HT1080 (cell line): Measurements from ENCODE around the gene SLC15A4. TPM values are rescaled to one million over a fixed set of nuclear protein-coding genes. Genes with fewer than 3 reads are reported as not detected.
"Not testable (repeated sequence)": the region's sequence is repeated elsewhere in the genome, so short reads cannot be mapped to it uniquely, and the experiment has no call there.

Source experiments
- DNase-seq: peaks from one replicate; pipeline ENCODE4 v3.0.0-alpha.2; 2015; ENCODE audit warnings: low read depth
- total RNA-seq: library from RNA; depleted of rRNA; stranded (reverse); fragments of >200 nt; shearing (Covaris generic); gene quantifications from 2 replicates; pipeline ENCODE4 v1.2.3, GENCODE V29; 2014

Gene SLC15A4
- total RNA-seq, 1 experiment from 2014 or later: 22.8 TPM

GRCh38 chr12:128844031-128844635 is 20.4 kb upstream of the SLC15A4 start:
- DNase-seq: peak; percentile 62

GRCh38 chr12:128843538-128843937 is 19.8 kb upstream of the SLC15A4 start:
- DNase-seq: no peak

GRCh38 chr12:128842579-128842978 is 18.8 kb upstream of the SLC15A4 start:
- DNase-seq: no peak

- DNase-seq: no peak
Measured at GRCh38 chr12:128840862-128841468, 17.2 kb upstream of the SLC15A4 start.

- not testable (repeated sequence) for DNase-seq
Measured at GRCh38 chr12:128839885-128840284, 16.1 kb upstream of the SLC15A4 start.

- no peak for DNase-seq
Measured at GRCh38 chr12:128833418-128833817, 9.7 kb upstream of the SLC15A4 start.

- no peak for DNase-seq
Measured at GRCh38 chr12:128830505-128830893, 6.7 kb upstream of the SLC15A4 start.

GRCh38 chr12:128829861-128830504 is 6.2 kb upstream of the SLC15A4 start:
- peak; percentile 19 for DNase-seq

GRCh38 chr12:128827724-128828123 is 4.0 kb upstream of the SLC15A4 start:
- DNase-seq: no peak

- no peak for DNase-seq
Measured at GRCh38 chr12:128825835-128826234, 2.1 kb upstream of the SLC15A4 start.

GRCh38 chr12:128823216-128823915 is 392 bp downstream of the SLC15A4 start:
- peak; percentile 30 for DNase-seq

GRCh38 chr12:128820723-128821432 is 2.9 kb downstream of the SLC15A4 start:
- no peak for DNase-seq

GRCh38 chr12:128820253-128820652 is 3.5 kb downstream of the SLC15A4 start:
- no peak for DNase-seq

GRCh38 chr12:128819293-128820144 is 4.2 kb downstream of the SLC15A4 start:
- no peak for DNase-seq

- DNase-seq: peak; percentile 34
Measured at GRCh38 chr12:128818065-128819022, 5.4 kb downstream of the SLC15A4 start.

- peak; percentile 43 for DNase-seq
Measured at GRCh38 chr12:128817111-128818015, 6.4 kb downstream of the SLC15A4 start.

- no peak for DNase-seq
Measured at GRCh38 chr12:128816643-128816920, 7.2 kb downstream of the SLC15A4 start.

GRCh38 chr12:128815779-128816642 is 7.7 kb downstream of the SLC15A4 start:
- DNase-seq: no peak
